GM23338 (cell line): Measurements from ENCODE around the gene SZT2. TPM values are rescaled to one million over a fixed set of nuclear protein-coding genes. Genes with fewer than 3 reads are reported as not detected.

ENCODE experiments used
- ATAC-seq: fragments of 200-7000 bp; cut with Tn5 transposase; 3 replicates; pipeline ENCODE4 v1.9.1; 2020
- DNase-seq: peaks from one replicate; pipeline ENCODE4 v3.0.0-alpha.2; 2015; ENCODE audit warnings: low spot score
- H2AFZ ChIP-seq: fragments of 200-600 bp; sonication (generic); 2 replicates; pipeline ENCODE4 v1.8.0; 2016; ENCODE audit warnings: antibody characterized with exemption, mild to moderate bottlenecking, moderate library complexity
- H3F3A ChIP-seq: fragments of 200-600 bp; sonication (generic); replicated peaks from 2 replicates; pipeline ENCODE4 v1.8.0; 2017; ENCODE audit warnings: antibody characterized with exemption, mixed run types, low read depth
- H3K27ac ChIP-seq: fragments of 200-600 bp; sonication (generic); 2 replicates; pipeline ENCODE4 v1.6.1; 2016; ENCODE audit warnings: low read depth
- H3K27me3 ChIP-seq: fragments of 200-600 bp; sonication (generic); 2 replicates; pipeline ENCODE4 v1.8.0; 2016; ENCODE audit warnings: mild to moderate bottlenecking, mixed run types, moderate library complexity; ENCODE audit not compliant: insufficient read depth
- H3K36me3 ChIP-seq: fragments of 200-600 bp; sonication (generic); 2 replicates; pipeline ENCODE4 v1.8.0; 2016; ENCODE audit warnings: mild to moderate bottlenecking; ENCODE audit not compliant: insufficient read depth
- H3K4me1 ChIP-seq: fragments of 200-600 bp; sonication (generic); 2 replicates; pipeline ENCODE4 v1.8.0; 2016; ENCODE audit warnings: mild to moderate bottlenecking, moderate library complexity; ENCODE audit not compliant: insufficient read depth
- H3K4me2 ChIP-seq: fragments of 200-600 bp; sonication (generic); 2 replicates; pipeline ENCODE4 v1.7.1; 2017; ENCODE audit warnings: mixed run types
- H3K4me3 ChIP-seq: fragments of 200-600 bp; sonication (generic); 2 replicates; pipeline ENCODE4 v1.6.1; 2016; ENCODE audit warnings: mixed run types
- H3K79me2 ChIP-seq: fragments of 200-600 bp; sonication (generic); replicated peaks from 2 replicates; pipeline ENCODE4 v1.8.0; 2017; ENCODE audit warnings: mild to moderate bottlenecking; ENCODE audit not compliant: insufficient read depth
- H3K9me2 ChIP-seq: fragments of 200-600 bp; sonication (generic); 2 replicates; pipeline ENCODE4 v1.8.0; 2017; ENCODE audit not compliant: insufficient read depth
- H4K20me1 ChIP-seq: fragments of 200-600 bp; sonication (generic); replicated peaks from 2 replicates; pipeline ENCODE4 v1.8.0; 2017; ENCODE audit warnings: mild to moderate bottlenecking; ENCODE audit not compliant: insufficient read depth
- H3K27ac Mint-ChIP-seq: 2 replicates; pipeline ENCODE4 v1.8.0; 2020; ENCODE audit warnings: inconsistent platforms, mild to moderate bottlenecking, moderate library complexity, mixed read lengths
- H3K27me3 Mint-ChIP-seq: 3 replicates; pipeline ENCODE4 v1.8.0; 2022; ENCODE audit warnings: low read depth, mild to moderate bottlenecking, moderate library complexity, mixed read lengths, inconsistent platforms; ENCODE audit not compliant: insufficient read depth, poor library complexity
- H3K36me3 Mint-ChIP-seq: 3 replicates; pipeline ENCODE4 v1.8.0; 2021; ENCODE audit warnings: low read depth, mild to moderate bottlenecking, inconsistent platforms, moderate library complexity, mixed read lengths
- H3K4me1 Mint-ChIP-seq: 3 replicates; pipeline ENCODE4 v1.8.0; 2020; ENCODE audit warnings: mild to moderate bottlenecking, inconsistent platforms, mixed read lengths
- H3K4me3 Mint-ChIP-seq: 3 replicates; pipeline ENCODE4 v1.8.0; 2021; ENCODE audit warnings: moderate library complexity, mild to moderate bottlenecking, inconsistent platforms, mixed read lengths
- H3K9me3 Mint-ChIP-seq: 3 replicates; pipeline ENCODE4 v1.8.0; 2020; ENCODE audit warnings: moderate library complexity, mild to moderate bottlenecking, inconsistent platforms, mixed read lengths
- CREB1 ChIP-seq: fragments of 250-450 bp; sonication (Bioruptor Pico); IDR thresholded peaks from 2 replicates; pipeline ENCODE4 v1.5.0; 2020; ENCODE audit warnings: low read depth, mild to moderate bottlenecking, moderate library complexity
- CTCF ChIP-seq, 2 experiments: fragments of 200-600 bp in 1 of 2; sonication (generic) in 1 of 2; conservative IDR thresholded peaks; 2 replicates each; pipeline versions ENCODE4 v1.5.1 to v1.6.1; 2016 to 2017; ENCODE audit warnings: antibody characterized with exemption in 2 of 2, low read depth in 2 of 2, mild to moderate bottlenecking in 2 of 2, moderate library complexity in 1 of 2
- ETS1 ChIP-seq: IDR thresholded peaks from 2 replicates; pipeline ENCODE4 v1.6.1; 2016; ENCODE audit warnings: antibody characterized with exemption
- EZH2 ChIP-seq: fragments of 200-600 bp; sonication (generic); IDR thresholded peaks from one replicate; pipeline ENCODE4 v1.8.0; 2017; ENCODE audit warnings: antibody characterized with exemption, mild to moderate bottlenecking, low read depth; ENCODE audit not compliant: unreplicated experiment
- EZH2phosphoT487 ChIP-seq: fragments of 200-600 bp; sonication (generic); IDR thresholded peaks from one replicate; pipeline ENCODE4 v1.8.1; 2018; ENCODE audit warnings: antibody characterized with exemption; ENCODE audit not compliant: unreplicated experiment
- JUNB ChIP-seq: IDR thresholded peaks from one replicate; pipeline ENCODE4 v1.6.1; 2016; ENCODE audit warnings: antibody characterized with exemption; ENCODE audit not compliant: unreplicated experiment
- NANOG ChIP-seq: IDR thresholded peaks from 2 replicates; pipeline ENCODE4 v1.6.1; 2016; ENCODE audit warnings: antibody characterized with exemption, borderline replicate concordance
- POLR2AphosphoS5 ChIP-seq: IDR thresholded peaks from 2 replicates; pipeline ENCODE4 v1.6.1; 2016; ENCODE audit warnings: antibody characterized with exemption, low read depth
- REST ChIP-seq: IDR thresholded peaks from one replicate; pipeline ENCODE4 v1.6.1; 2018; ENCODE audit warnings: antibody characterized with exemption; ENCODE audit not compliant: unreplicated experiment
- STAT1 ChIP-seq: IDR thresholded peaks from one replicate; pipeline ENCODE4 v1.6.1; 2016; ENCODE audit warnings: antibody characterized with exemption; ENCODE audit not compliant: unreplicated experiment
- ZNF114 ChIP-seq: fragments of 250-450 bp; sonication (Bioruptor Pico); IDR thresholded peaks from 2 replicates; pipeline ENCODE4 v1.5.0; 2020; ENCODE audit warnings: mild to moderate bottlenecking, moderate library complexity
- ZNF331 ChIP-seq: fragments of 250-450 bp; sonication (Bioruptor Pico); IDR thresholded peaks from 2 replicates; pipeline ENCODE4 v1.5.0; 2020; ENCODE audit warnings: low read depth, mild to moderate bottlenecking, moderate library complexity
- ZNF462 ChIP-seq: fragments of 250-450 bp; sonication (Bioruptor Pico); IDR thresholded peaks from 2 replicates; pipeline ENCODE4 v1.5.0; 2020; ENCODE audit warnings: mild to moderate bottlenecking, moderate library complexity
- polyA plus RNA-seq: library from polyadenylated mRNA; unstranded; fragments of >200 nt; fragmentation: Nextera tagmentation; extraction: Ambion mirVana; gene quantifications from 2 replicates; pipeline ENCODE4 v1.2.1, GENCODE V29; 2016
- total RNA-seq: library from RNA; depleted of rRNA; stranded (reverse); fragments of >200 nt; shearing (Covaris generic); gene quantifications from 2 replicates; pipeline ENCODE4 v1.2.3, GENCODE V29; 2014

SZT2 gene
- total and polyA plus RNA-seq, 2 experiments from 2014 or later, result 4.1 to 16.1 TPM

GRCh38 chr1:43460988-43461693, 71.4 kb downstream of the SZT2 start (continued):
- TF ChIP-seq REST, result no peak
- TF ChIP-seq STAT1, result no peak

GRCh38 chr1:43463479-43463878, 73.8 kb downstream of the SZT2 start:
- no peak overlapping the region for H3K27ac ChIP-seq
- H3K36me3 ChIP-seq, result no peaks in the 10 kb centered on the region
- no peaks in the 10 kb centered on the region for H3K9me2 ChIP-seq
- Mint-ChIP-seq H3K36me3 (no peaks in the 10 kb centered on the region), H3K27me3 (peaks cover 9% of the 10 kb centered on the region), H3K4me3 (no peak overlapping the region), H3K4me1 (no peaks in the 10 kb centered on the region), H3K27ac (no peak overlapping the region), H3K9me3 (no peaks in the 10 kb centered on the region)
- H3K4me1 ChIP-seq, result no peaks in the 10 kb centered on the region
- no peaks in the 10 kb centered on the region for H3F3A ChIP-seq
- H3K4me2 ChIP-seq, result no peak overlapping the region
- H2AFZ ChIP-seq, result no peak overlapping the region
- H3K27me3 ChIP-seq, result no peaks in the 10 kb centered on the region
- H4K20me1 ChIP-seq, result no peaks in the 10 kb centered on the region
- no peaks in the 10 kb centered on the region for H3K79me2 ChIP-seq
- ATAC-seq, result no peak
- no peak for DNase-seq
- H3K4me3 ChIP-seq, result no peak overlapping the region
- TF ChIP-seq ZNF331, result no peak
- no peak for TF ChIP-seq EZH2phosphoT487
- no peak for TF ChIP-seq POLR2AphosphoS5
- TF ChIP-seq JUNB, result no peak
- no peak for TF ChIP-seq ZNF114 (CRISPR knock-in tag)
- no peak for TF ChIP-seq CREB1 (CRISPR knock-in tag)
- TF ChIP-seq EZH2, result no peak
- TF ChIP-seq CTCF (conservative IDR thresholded peaks at IDR 0.05; ENCODE audit: low read depth in 2 of 2), result no peak
- no peak for TF ChIP-seq ZNF462 (CRISPR knock-in tag)
- no peak for TF ChIP-seq NANOG
- TF ChIP-seq ETS1, result no peak
- no peak for TF ChIP-seq STAT1
